GM21381 (cell line): ENCODE data around the gene NKAPL.
A peak's percentile ranks its signal among the peaks of the same experiment; 100 is the strongest.
"Not testable (repeated sequence)": the region's sequence is repeated elsewhere in the genome, so short reads cannot be mapped to it uniquely, and the experiment has no call there.

Experiments
- ATAC-seq: cut with Tn5 transposase; IDR thresholded peaks from one replicate; pipeline ENCODE4 v1.9.1; 2021; ENCODE audit warnings: mild to moderate bottlenecking, moderate library complexity; ENCODE audit not compliant: unreplicated experiment

Gene NKAPL

GRCh38 chr6:28295326-28295725 lies 36.2 kb downstream of the NKAPL start:
- ATAC-seq, result no peak

GRCh38 chr6:28296520-28297060 lies 37.5 kb downstream of the NKAPL start:
- no peak for ATAC-seq

- peak; percentile 88 for ATAC-seq
These were observed 44.5 kb downstream of the NKAPL start for GRCh38 chr6:28303570-28303969.

- not testable (repeated sequence) for ATAC-seq
These were observed 47.3 kb downstream of the NKAPL start for GRCh38 chr6:28306363-28306762.
